ENCODE measurements around the gene SLC47A2. TPM values are rescaled to one million over a fixed set of nuclear protein-coding genes. Genes with fewer than 3 reads are reported as not detected.

Gene SLC47A2
- total and polyA plus RNA-seq, 3 experiments from 2014 or later: not detected

GRCh38 chr17:19738073-19738449 lies 21.7 kb upstream of the SLC47A2 start:
- Mint-ChIP-seq H3K36me3 (no peaks in the 10 kb centered on the region), H3K4me3 (no peak overlapping the region), H3K9me3 (no peaks in the 10 kb centered on the region), H3K4me1 (no peaks in the 10 kb centered on the region), H3K27ac (no peak overlapping the region), H3K27me3 (no peaks in the 10 kb centered on the region)
- H3K4me1 ChIP-seq (ENCODE audit: insufficient read depth, low read length): no peaks in the 10 kb centered on the region
- H3K9me3 ChIP-seq (ENCODE audit: low read length): no peaks in the 10 kb centered on the region
- H3K4me3 ChIP-seq (ENCODE audit: low read length): no peak overlapping the region
- POLR2A ChIA-PET: no interaction called here
- no peaks in the 10 kb centered on the region for H3K27me3 ChIP-seq (ENCODE audit: insufficient read depth, low read length, poor library complexity, severe bottlenecking)
- peak in 1 of 5 donors; percentile 43 for DNase-seq
- CTCF ChIA-PET: no interaction called here
- H3K27ac ChIP-seq (ENCODE audit: low read depth, low read length): no peak overlapping the region
- H3K36me3 ChIP-seq (ENCODE audit: insufficient read depth, low read length): no peaks in the 10 kb centered on the region

GRCh38 chr17:19737305-19738072 lies 21.1 kb upstream of the SLC47A2 start:
- Mint-ChIP-seq H3K27me3 (no peaks in the 10 kb centered on the region), H3K4me3 (no peak overlapping the region), H3K4me1 (no peaks in the 10 kb centered on the region), H3K36me3 (no peaks in the 10 kb centered on the region), H3K27ac (no peak overlapping the region), H3K9me3 (no peaks in the 10 kb centered on the region)
- ChIA-PET CTCF (no interaction called here), POLR2A (no interaction called here)
- no peak overlapping the region for H3K27ac ChIP-seq (ENCODE audit: low read depth, low read length)
- H3K36me3 ChIP-seq (ENCODE audit: insufficient read depth, low read length): no peaks in the 10 kb centered on the region
- H3K4me3 ChIP-seq (ENCODE audit: low read length): no peak overlapping the region
- no peaks in the 10 kb centered on the region for H3K9me3 ChIP-seq (ENCODE audit: low read length)
- H3K4me1 ChIP-seq (ENCODE audit: insufficient read depth, low read length): no peaks in the 10 kb centered on the region
- peak in 1 of 5 donors; percentile 36 for DNase-seq
- H3K27me3 ChIP-seq (ENCODE audit: insufficient read depth, low read length, poor library complexity, severe bottlenecking): no peaks in the 10 kb centered on the region

DNA sequence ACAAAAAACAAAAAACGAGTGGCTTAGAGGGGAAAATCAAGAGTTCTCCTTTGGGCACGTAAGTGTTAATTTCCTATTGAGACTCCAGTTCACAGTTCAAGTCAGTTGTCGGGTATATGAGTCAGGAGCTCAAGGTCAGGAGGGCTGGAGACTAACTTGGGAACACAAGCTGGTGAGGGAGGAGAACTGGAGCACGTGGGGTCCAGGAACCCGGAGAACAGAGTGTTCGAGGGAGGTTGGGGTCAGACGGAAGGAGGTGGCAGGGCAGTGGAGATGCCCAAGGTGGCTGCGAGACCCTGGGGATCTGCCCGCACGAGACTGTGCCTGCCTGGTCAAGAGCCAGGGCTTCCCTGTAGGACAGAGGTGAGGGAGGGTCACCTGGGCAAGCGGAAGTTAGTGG lies 19.7 kb upstream of the SLC47A2 start:
- ChIA-PET CTCF (interaction anchor here (1.3 kb wide), 1 partner anchor 9 kb away, joined by 3 read pairs; no protein-coding TSS in a partner anchor), POLR2A (no interaction called here)
- Mint-ChIP-seq H3K27me3 (no peaks in the 10 kb centered on the region), H3K9me3 (no peaks in the 10 kb centered on the region), H3K27ac (peak overlapping the region in 3 of 8 donors; percentile 52 to 82 (median 72)), H3K36me3 (no peaks in the 10 kb centered on the region), H3K4me1 (no peaks in the 10 kb centered on the region), H3K4me3 (no peak overlapping the region)
- Histone ChIP-seq H3K9me3 (ENCODE audit: low read length) (no peaks in the 10 kb centered on the region), H3K27ac (ENCODE audit: low read depth, low read length) (no peak overlapping the region), H3K27me3 (ENCODE audit: insufficient read depth, low read length, poor library complexity, severe bottlenecking) (no peaks in the 10 kb centered on the region), H3K36me3 (ENCODE audit: insufficient read depth, low read length) (no peaks in the 10 kb centered on the region), H3K4me1 (ENCODE audit: insufficient read depth, low read length) (no peaks in the 10 kb centered on the region), H3K4me3 (ENCODE audit: low read length) (no peak overlapping the region)
- peak in 1 of 5 donors; percentile 37 for DNase-seq

- H3K4me3 Mint-ChIP-seq: no peak overlapping the region
- no peaks in the 10 kb centered on the region for H3K36me3 ChIP-seq (ENCODE audit: insufficient read depth, low read length)
- no peaks in the 10 kb centered on the region for H3K9me3 ChIP-seq (ENCODE audit: low read length)
- H3K9me3 Mint-ChIP-seq: no peaks in the 10 kb centered on the region
- no peak overlapping the region for H3K27ac Mint-ChIP-seq
- POLR2A ChIA-PET: no interaction called here
- no peak overlapping the region for H3K4me3 ChIP-seq (ENCODE audit: low read length)
- no peaks in the 10 kb centered on the region for H3K27me3 Mint-ChIP-seq
- no peak overlapping the region for H3K27ac ChIP-seq (ENCODE audit: low read depth, low read length)
- CTCF ChIA-PET: interaction anchor here (1.0 kb wide), 1 partner anchor 12 kb away, joined by 3 read pairs; no protein-coding TSS in a partner anchor
- no peaks in the 10 kb centered on the region for H3K27me3 ChIP-seq (ENCODE audit: insufficient read depth, low read length, poor library complexity, severe bottlenecking)
- no peak for DNase-seq
- no peaks in the 10 kb centered on the region for H3K4me1 Mint-ChIP-seq
- no peaks in the 10 kb centered on the region for H3K4me1 ChIP-seq (ENCODE audit: insufficient read depth, low read length)
- no peaks in the 10 kb centered on the region for H3K36me3 Mint-ChIP-seq
These were observed 17.7 kb upstream of the SLC47A2 start for GRCh38 chr17:19733953-19734526.

GRCh38 chr17:19731626-19732025 lies 15.2 kb upstream of the SLC47A2 start:
- Mint-ChIP-seq H3K27ac (no peak overlapping the region), H3K4me1 (peaks cover 0 to under 1% (median 0%) of the 10 kb centered on the region in 3 donors), H3K36me3 (no peaks in the 10 kb centered on the region), H3K4me3 (no peak overlapping the region), H3K27me3 (no peaks in the 10 kb centered on the region), H3K9me3 (no peaks in the 10 kb centered on the region)
- H3K4me3 ChIP-seq (ENCODE audit: low read length): no peak overlapping the region
- H3K27ac ChIP-seq (ENCODE audit: low read depth, low read length): no peak overlapping the region
- peak in 1 of 5 donors; percentile 24 for DNase-seq
- no peaks in the 10 kb centered on the region for H3K9me3 ChIP-seq (ENCODE audit: low read length)
- no peaks in the 10 kb centered on the region for H3K4me1 ChIP-seq (ENCODE audit: insufficient read depth, low read length)
- no peaks in the 10 kb centered on the region for H3K27me3 ChIP-seq (ENCODE audit: insufficient read depth, low read length, poor library complexity, severe bottlenecking)
- ChIA-PET CTCF (interaction anchor here (1.7 kb wide), 1 partner anchor 13 kb away, joined by 5 read pairs; no protein-coding TSS in a partner anchor), POLR2A (no interaction called here)
- H3K36me3 ChIP-seq (ENCODE audit: insufficient read depth, low read length): no peaks in the 10 kb centered on the region

DNA sequence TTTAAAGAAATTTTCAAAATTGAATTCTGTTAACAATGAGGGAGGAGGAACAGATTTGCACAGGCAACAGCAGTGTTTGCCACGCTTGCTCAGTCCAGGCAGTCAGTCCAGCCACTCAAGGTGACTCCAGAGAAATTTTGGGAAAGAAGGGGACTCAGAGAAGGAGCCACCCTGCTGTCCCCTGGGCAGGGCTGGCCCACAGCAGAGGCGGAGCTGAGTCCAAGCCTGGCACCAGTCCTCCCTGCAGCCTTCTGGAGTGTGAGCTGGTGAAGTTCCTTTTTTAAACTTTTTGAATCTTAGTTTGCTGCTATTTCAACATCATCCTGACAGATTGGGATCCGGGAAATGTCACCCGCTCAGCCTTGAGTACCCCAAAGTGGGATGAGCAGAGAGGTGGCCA lies 14.5 kb upstream of the SLC47A2 start:
- Histone ChIP-seq H3K9me3 (ENCODE audit: low read length) (no peaks in the 10 kb centered on the region), H3K27ac (ENCODE audit: low read depth, low read length) (no peak overlapping the region), H3K4me1 (ENCODE audit: insufficient read depth, low read length) (no peaks in the 10 kb centered on the region), H3K36me3 (ENCODE audit: insufficient read depth, low read length) (no peaks in the 10 kb centered on the region), H3K4me3 (ENCODE audit: low read length) (no peak overlapping the region), H3K27me3 (ENCODE audit: insufficient read depth, low read length, poor library complexity, severe bottlenecking) (no peaks in the 10 kb centered on the region)
- CTCF ChIA-PET: interaction anchor here (1.7 kb wide), 1 partner anchor 14 kb away, joined by 5 read pairs; no protein-coding TSS in a partner anchor
- Mint-ChIP-seq H3K36me3 (no peaks in the 10 kb centered on the region), H3K27me3 (no peaks in the 10 kb centered on the region), H3K27ac (no peak overlapping the region), H3K9me3 (no peaks in the 10 kb centered on the region), H3K4me1 (peaks cover 0 to 1% (median 0%) of the 10 kb centered on the region in 3 donors), H3K4me3 (peak overlapping the region in 1 of 7 donors; percentile 33)
- DNase-seq: peak in 1 of 5 donors; percentile 13
- POLR2A ChIA-PET: no interaction called here

GRCh38 chr17:19729900-19730299 lies 13.5 kb upstream of the SLC47A2 start:
- H3K36me3 Mint-ChIP-seq: no peaks in the 10 kb centered on the region
- H3K4me3 ChIP-seq (ENCODE audit: low read length): no peak overlapping the region
- CTCF ChIA-PET: interaction anchor here (4.4 kb wide), 1 partner anchor 16 kb away, joined by 19 read pairs; no protein-coding TSS in a partner anchor
- H3K27me3 Mint-ChIP-seq: no peaks in the 10 kb centered on the region
- peaks cover 8% of the 10 kb centered on the region for H3K4me1 ChIP-seq (ENCODE audit: insufficient read depth, low read length)
- no peaks in the 10 kb centered on the region for H3K36me3 ChIP-seq (ENCODE audit: insufficient read depth, low read length)
- POLR2A ChIA-PET: no interaction called here
- H3K9me3 Mint-ChIP-seq: no peaks in the 10 kb centered on the region
- H3K4me3 Mint-ChIP-seq: no peak overlapping the region
- peaks cover 7 to 10% (median 9%) of the 10 kb centered on the region in 3 donors for H3K4me1 Mint-ChIP-seq
- H3K9me3 ChIP-seq (ENCODE audit: low read length): no peaks in the 10 kb centered on the region
- no peak overlapping the region for H3K27ac ChIP-seq (ENCODE audit: low read depth, low read length)
- H3K27me3 ChIP-seq (ENCODE audit: insufficient read depth, low read length, poor library complexity, severe bottlenecking): no peaks in the 10 kb centered on the region
- DNase-seq: no peak
- no peak overlapping the region for H3K27ac Mint-ChIP-seq

- Mint-ChIP-seq H3K36me3 (no peaks in the 10 kb centered on the region), H3K27ac (no peak overlapping the region), H3K27me3 (no peaks in the 10 kb centered on the region), H3K4me1 (peaks cover 16 to 19% (median 19%) of the 10 kb centered on the region in 3 donors), H3K9me3 (no peaks in the 10 kb centered on the region), H3K4me3 (no peak overlapping the region)
- ChIA-PET POLR2A (no interaction called here), CTCF (interaction anchor here (1.2 to 4.4 kb wide), 3 partner anchors 18 to 79 kb away, joined by 3 to 19 read pairs (median 7); partner anchors contain the start of gene ALDH3A2)
- no peaks in the 10 kb centered on the region for H3K27me3 ChIP-seq (ENCODE audit: insufficient read depth, low read length, poor library complexity, severe bottlenecking)
- H3K4me3 ChIP-seq (ENCODE audit: low read length): no peak overlapping the region
- H3K9me3 ChIP-seq (ENCODE audit: low read length): no peaks in the 10 kb centered on the region
- no peaks in the 10 kb centered on the region for H3K36me3 ChIP-seq (ENCODE audit: insufficient read depth, low read length)
- DNase-seq: no peak
- H3K27ac ChIP-seq (ENCODE audit: low read depth, low read length): no peak overlapping the region
- H3K4me1 ChIP-seq (ENCODE audit: insufficient read depth, low read length): peaks cover 17% of the 10 kb centered on the region
These were observed 11.7 kb upstream of the SLC47A2 start for GRCh38 chr17:19728084-19728495.

All from CD8-positive, alpha-beta memory T cell (primary cell).